ENCODE measurements around the gene UQCRH. TPM values are rescaled to one million over a fixed set of nuclear protein-coding genes. Genes with fewer than 3 reads are reported as not detected.
"Not testable (repeated sequence)": the region's sequence is repeated elsewhere in the genome, so short reads cannot be mapped to it uniquely, and the experiment has no call there.

Gene UQCRH
- total RNA-seq, 3 donors from 2014 or later, result 266 to 387 (median 282) TPM

- H3K9me3 ChIP-seq; ATAC-seq; intact Hi-C loops (cut with DNase I, micrococcal nuclease); DNase-seq; H3K4me3 ChIP-seq; H3K36me3 ChIP-seq (ENCODE audit: low read depth); H3K4me1 ChIP-seq (ENCODE audit: low read depth): not testable (repeated sequence)
Measured at GRCh38 chr1:46325285-46326076, 22.0 kb downstream of the UQCRH start.

- H3K4me1 ChIP-seq (ENCODE audit: low read depth); H3K9me3 ChIP-seq; intact Hi-C loops (cut with DNase I, micrococcal nuclease); DNase-seq; ATAC-seq; H3K4me3 ChIP-seq; H3K36me3 ChIP-seq (ENCODE audit: low read depth): not testable (repeated sequence)
Measured at GRCh38 chr1:46328182-46328581, 24.7 kb downstream of the UQCRH start.

- H3K9me3 ChIP-seq; intact Hi-C loops (cut with DNase I, micrococcal nuclease); H3K4me1 ChIP-seq (ENCODE audit: low read depth); H3K36me3 ChIP-seq (ENCODE audit: low read depth); DNase-seq; ATAC-seq; H3K4me3 ChIP-seq: not testable (repeated sequence)
Measured at GRCh38 chr1:46329807-46330206, 26.3 kb downstream of the UQCRH start.

- H3K36me3 ChIP-seq (ENCODE audit: low read depth); H3K4me1 ChIP-seq (ENCODE audit: low read depth); H3K9me3 ChIP-seq; DNase-seq; intact Hi-C loops (cut with DNase I, micrococcal nuclease); ATAC-seq; H3K4me3 ChIP-seq: not testable (repeated sequence)
Measured at GRCh38 chr1:46330381-46330780, 26.9 kb downstream of the UQCRH start.

GRCh38 chr1:46331786-46332540 lies 28.5 kb downstream of the UQCRH start:
- H3K36me3 ChIP-seq (ENCODE audit: low read depth); H3K4me3 ChIP-seq; H3K4me1 ChIP-seq (ENCODE audit: low read depth); intact Hi-C loops (cut with DNase I, micrococcal nuclease); DNase-seq; ATAC-seq; H3K9me3 ChIP-seq: not testable (repeated sequence)

- no peak overlapping the region for H3K4me3 ChIP-seq
- ATAC-seq (peak; percentile 91), DNase-seq (peak in 1 of 3 donors; percentile 47)
- intact Hi-C loops (cut with DNase I, micrococcal nuclease), result no loop called here
- TF ChIP-seq CTCF (IDR thresholded peaks at IDR 0.05), result no peak
- no peaks in the 10 kb centered on the region for H3K36me3 ChIP-seq (ENCODE audit: low read depth)
- H3K9me3 ChIP-seq, result no peaks in the 10 kb centered on the region
- H3K4me1 ChIP-seq (ENCODE audit: low read depth), result no peaks in the 10 kb centered on the region
Measured at GRCh38 chr1:46333300-46334029, 30.0 kb downstream of the UQCRH start.

GRCh38 chr1:46334030-46334384 lies 30.5 kb downstream of the UQCRH start:
- intact Hi-C loops (cut with DNase I, micrococcal nuclease), result no loop called here
- ATAC-seq (no peak), DNase-seq (no peak)
- no peaks in the 10 kb centered on the region for H3K4me1 ChIP-seq (ENCODE audit: low read depth)
- no peaks in the 10 kb centered on the region for H3K36me3 ChIP-seq (ENCODE audit: low read depth)
- TF ChIP-seq CTCF (IDR thresholded peaks at IDR 0.05), result no peak
- no peaks in the 10 kb centered on the region for H3K9me3 ChIP-seq
- H3K4me3 ChIP-seq, result no peak overlapping the region

GRCh38 chr1:46335081-46335480 lies 31.6 kb downstream of the UQCRH start:
- ATAC-seq (no peak), DNase-seq (no peak)
- H3K4me3 ChIP-seq, result no peak overlapping the region
- H3K36me3 ChIP-seq (ENCODE audit: low read depth), result no peaks in the 10 kb centered on the region
- H3K9me3 ChIP-seq, result no peaks in the 10 kb centered on the region
- TF ChIP-seq CTCF (IDR thresholded peaks at IDR 0.05), result no peak
- intact Hi-C loops (cut with DNase I, micrococcal nuclease), result no loop called here
- no peaks in the 10 kb centered on the region for H3K4me1 ChIP-seq (ENCODE audit: low read depth)

GRCh38 chr1:46337409-46337808 lies 33.9 kb downstream of the UQCRH start:
- H3K4me3 ChIP-seq; H3K36me3 ChIP-seq (ENCODE audit: low read depth); intact Hi-C loops (cut with DNase I, micrococcal nuclease); H3K9me3 ChIP-seq; DNase-seq; ATAC-seq; H3K4me1 ChIP-seq (ENCODE audit: low read depth): not testable (repeated sequence)

All from mucosa of descending colon (tissue), 3 donors.